Measurements from ENCODE around the gene INPP5A.

Gene INPP5A

GRCh38 chr10:132648072-132648850 lies 110.7 kb downstream of the INPP5A start:
- DNase-seq (ENCODE audit: low spot score) = peak; percentile 98

- DNase-seq (ENCODE audit: low spot score) = peak; percentile 53
Measured at GRCh38 chr10:132648851-132649528, 111.4 kb downstream of the INPP5A start.

GRCh38 chr10:132649651-132650360 lies 112.2 kb downstream of the INPP5A start:
- DNase-seq (ENCODE audit: low spot score) = no peak

GRCh38 chr10:132650611-132651250 lies 113.1 kb downstream of the INPP5A start:
- DNase-seq (ENCODE audit: low spot score) = no peak

GRCh38 chr10:132651511-132652029 lies 114.0 kb downstream of the INPP5A start:
- no peak for DNase-seq (ENCODE audit: low spot score)

GRCh38 chr10:132652446-132652845 lies 114.9 kb downstream of the INPP5A start:
- no peak for DNase-seq (ENCODE audit: low spot score)

GRCh38 chr10:132652936-132653590 lies 115.5 kb downstream of the INPP5A start:
- DNase-seq (ENCODE audit: low spot score) = no peak

GRCh38 chr10:132653721-132654120 lies 116.1 kb downstream of the INPP5A start:
- no peak for DNase-seq (ENCODE audit: low spot score)

- DNase-seq (ENCODE audit: low spot score) = no peak
Measured at GRCh38 chr10:132654121-132654571, 116.6 kb downstream of the INPP5A start.

GRCh38 chr10:132654708-132655661 lies 117.4 kb downstream of the INPP5A start:
- DNase-seq (ENCODE audit: low spot score) = peak; percentile 70

GRCh38 chr10:132655735-132656134 lies 118.1 kb downstream of the INPP5A start:
- no peak for DNase-seq (ENCODE audit: low spot score)

GRCh38 chr10:132656283-132657126 lies 118.9 kb downstream of the INPP5A start:
- DNase-seq (ENCODE audit: low spot score) = no peak

GRCh38 chr10:132657127-132657706 lies 119.6 kb downstream of the INPP5A start:
- DNase-seq (ENCODE audit: low spot score) = no peak

- no peak for DNase-seq (ENCODE audit: low spot score)
Measured at GRCh38 chr10:132657748-132658147, 120.2 kb downstream of the INPP5A start.

GRCh38 chr10:132658546-132659205 lies 121.1 kb downstream of the INPP5A start:
- DNase-seq (ENCODE audit: low spot score) = no peak

- no peak for DNase-seq (ENCODE audit: low spot score)
Measured at GRCh38 chr10:132659206-132660091, 121.9 kb downstream of the INPP5A start.

- DNase-seq (ENCODE audit: low spot score) = no peak
Measured at GRCh38 chr10:132660385-132660784, 122.8 kb downstream of the INPP5A start.

All from pons (tissue), 1 donor.